CD4-positive, alpha-beta memory T cell (primary cell): ENCODE measurements around the gene STK11. TPM values are rescaled to one million over a fixed set of nuclear protein-coding genes. Genes with fewer than 3 reads are reported as not detected.

Experiments used
- CTCF ChIA-PET: fragments of 350-600 bp; sonication (Branson Sonifier 250); formaldehyde crosslinking; loops from one replicate; lab custom pipeline; 2021; ENCODE audit warnings: inconsistent platforms; ENCODE audit not compliant: partially characterized antibody; lab: Charles Lee
- POLR2A ChIA-PET: fragments of 350-600 bp; sonication (Branson Sonifier 250); formaldehyde crosslinking; loops from one replicate; lab custom pipeline; 2021; ENCODE audit not compliant: partially characterized antibody; lab: Charles Lee
- DNase-seq, 5 donors: peaks; one replicate each; pipeline versions ENCODE4 v3.0.0 to v3.0.0-alpha.2; 2020 to 2022; ENCODE audit warnings: mixed read lengths in 1 of 5
- H3K27ac ChIP-seq: one replicate; pipeline ENCODE4 v1.7.0; 2013; ENCODE audit warnings: low read depth, low read length
- H3K27me3 ChIP-seq: 2 replicates; pipeline ENCODE4 v1.7.0; 2013; ENCODE audit warnings: mild to moderate bottlenecking, low read length, moderate library complexity; ENCODE audit not compliant: insufficient read depth
- H3K36me3 ChIP-seq: 2 replicates; pipeline ENCODE4 v1.7.0; 2013; ENCODE audit warnings: mild to moderate bottlenecking, low read length, moderate library complexity; ENCODE audit not compliant: insufficient read depth
- H3K4me1 ChIP-seq: 2 replicates; pipeline ENCODE4 v1.7.0; 2013; ENCODE audit warnings: mild to moderate bottlenecking, low read length, moderate library complexity; ENCODE audit not compliant: insufficient read depth
- H3K4me3 ChIP-seq, 2 donors: one replicate each; pipeline ENCODE4 v1.7.0; 2013; ENCODE audit warnings: low read length in 2 of 2, mild to moderate bottlenecking in 1 of 2
- H3K9me3 ChIP-seq, 2 donors: one replicate each; pipeline ENCODE4 v1.7.0; 2013; ENCODE audit warnings: low read length in 2 of 2, control low read depth in 1 of 2; ENCODE audit not compliant: control insufficient read depth in 1 of 2
- H3K27ac Mint-ChIP-seq, 7 donors: one replicate each; pipeline ENCODE4 v1.8.0; 2020 to 2021; ENCODE audit warnings: mixed read lengths in 7 of 7, mild to moderate bottlenecking in 6 of 7, inconsistent platforms in 3 of 7, moderate library complexity in 3 of 7
- H3K27me3 Mint-ChIP-seq, 2 donors: one replicate each; pipeline ENCODE4 v1.8.0; 2020 to 2021; ENCODE audit warnings: mixed read lengths in 2 of 2
- H3K36me3 Mint-ChIP-seq, 2 donors: one replicate each; pipeline ENCODE4 v1.8.0; 2020 to 2021; ENCODE audit warnings: mixed read lengths in 2 of 2, inconsistent platforms in 1 of 2, mild to moderate bottlenecking in 1 of 2
- H3K4me1 Mint-ChIP-seq, 4 donors: one replicate each; pipeline ENCODE4 v1.8.0; 2020 to 2021; ENCODE audit warnings: mixed read lengths in 4 of 4, mild to moderate bottlenecking in 1 of 4
- H3K4me3 Mint-ChIP-seq, 8 donors: one replicate each; pipeline ENCODE4 v1.8.0; 2020 to 2021; ENCODE audit warnings: mixed read lengths in 8 of 8, mild to moderate bottlenecking in 7 of 8, moderate library complexity in 6 of 8, inconsistent platforms in 3 of 8
- H3K9me3 Mint-ChIP-seq, 8 donors: one replicate each; pipeline ENCODE4 v1.8.0; 2020 to 2021; ENCODE audit warnings: mixed read lengths in 8 of 8, mild to moderate bottlenecking in 5 of 8, inconsistent platforms in 3 of 8, moderate library complexity in 1 of 8
- intact Hi-C: fragments of 100-400 bp; cut with micrococcal nuclease; formaldehyde crosslinking; loops from one replicate; pipeline ENCODE4 v1.15.1; 2023
- polyA plus RNA-seq, 2 donors: library from polyadenylated mRNA; unstranded; fragments of 300-500 nt; fragmentation: Illumina TruSeq; gene quantifications; one replicate each; pipeline ENCODE4 v1.2.3, GENCODE V29; 2021
- total RNA-seq, 2 experiments: library from RNA; stranded (reverse); gene quantifications; one replicate each; pipeline ENCODE4 v1.2.3, GENCODE V29; 2021

Gene STK11
- 100 to 1,000 TPM; 112 to 114 TPM for total RNA-seq
- 10 to 100 TPM; 11.0 to 43.5 TPM for polyA plus RNA-seq

- H3K4me3 ChIP-seq, result peak within 1 kb of the TSS; percentile 75 to 81
- H3K27me3 ChIP-seq, result no peaks in the 10 kb centered on the region
- H3K4me1 Mint-ChIP-seq, result peaks cover 9 to 51% (median 28%) of the 10 kb centered on the region in 4 donors
- peak; percentile 98 to 100 (median 99) for DNase-seq
- intact Hi-C loops, result no loop called here
- H3K4me3 Mint-ChIP-seq, result peak within 1 kb of the TSS; percentile 93 to 96 (median 94)
- ChIA-PET CTCF (no interaction called here), POLR2A (interaction anchor here (1.5 to 2.0 kb wide), 3 partner anchors 13 to 175 kb away, joined by 4 to 7 read pairs (median 5); partner anchors contain the start of gene POLR2E)
- H3K36me3 ChIP-seq, result peaks cover 6% of the 10 kb centered on the region
- H3K27ac Mint-ChIP-seq, result peak within 1 kb of the TSS; percentile 84 to 96 (median 95)
- H3K9me3 Mint-ChIP-seq, result no peaks in the 10 kb centered on the region
- peaks cover 53% of the 10 kb centered on the region for H3K4me1 ChIP-seq
- peaks cover 0 to 14% of the 10 kb centered on the region in 2 donors for H3K36me3 Mint-ChIP-seq
- peak within 1 kb of the TSS; percentile 78 for H3K27ac ChIP-seq
- no peaks in the 10 kb centered on the region for H3K27me3 Mint-ChIP-seq
- H3K9me3 ChIP-seq, result no peaks in the 10 kb centered on the region
These were observed at the start of gene STK11 for GRCh38 chr19:1205114-1206099. TSS of gene STK11 (plus strand) at chr19:1205778. CDS start at chr19:1206914, 1,136 bp downstream.

- Histone ChIP-seq H3K4me3 (no peak overlapping the region), H3K27me3 (no peaks in the 10 kb centered on the region), H3K27ac (no peak overlapping the region), H3K4me1 (no peaks in the 10 kb centered on the region), H3K36me3 (peaks cover 5% of the 10 kb centered on the region), H3K9me3 (no peaks in the 10 kb centered on the region)
- no peak for DNase-seq
- Mint-ChIP-seq H3K4me3 (no peak overlapping the region), H3K27ac (peak overlapping the region in 1 of 7 donors; percentile 15), H3K27me3 (no peaks in the 10 kb centered on the region), H3K4me1 (peaks cover 0 to 3% (median under 1%) of the 10 kb centered on the region in 4 donors), H3K9me3 (no peaks in the 10 kb centered on the region), H3K36me3 (peaks cover 0 to 5% of the 10 kb centered on the region in 2 donors)
- ChIA-PET POLR2A (no interaction called here), CTCF (no interaction called here)
- intact Hi-C loops, result no loop called here
These were observed 49.2 kb upstream of the STK11 start for GRCh38 chr19:1156305-1156801.

- H3K27ac ChIP-seq, result no peak overlapping the region
- no peaks in the 10 kb centered on the region for H3K27me3 ChIP-seq
- no peaks in the 10 kb centered on the region for H3K9me3 Mint-ChIP-seq
- intact Hi-C loops, result no loop called here
- peaks cover 4% of the 10 kb centered on the region for H3K36me3 ChIP-seq
- ChIA-PET POLR2A (no interaction called here), CTCF (no interaction called here)
- no peak overlapping the region for H3K4me3 Mint-ChIP-seq
- no peaks in the 10 kb centered on the region for H3K4me1 ChIP-seq
- DNase-seq, result no peak
- H3K4me3 ChIP-seq, result no peak overlapping the region
- no peaks in the 10 kb centered on the region for H3K9me3 ChIP-seq
- H3K36me3 Mint-ChIP-seq, result peaks cover 0 to 5% of the 10 kb centered on the region in 2 donors
- H3K27me3 Mint-ChIP-seq, result no peaks in the 10 kb centered on the region
- peak overlapping the region in 2 of 7 donors; percentile 7 to 12 for H3K27ac Mint-ChIP-seq
- peaks cover 0 to 3% (median under 1%) of the 10 kb centered on the region in 4 donors for H3K4me1 Mint-ChIP-seq
These were observed 48.6 kb upstream of the STK11 start for GRCh38 chr19:1156830-1157615.

GRCh38 chr19:1157931-1158884 lies 47.4 kb upstream of the STK11 start:
- no peaks in the 10 kb centered on the region for H3K9me3 ChIP-seq
- H3K27ac ChIP-seq, result no peak overlapping the region
- no peak overlapping the region for H3K4me3 Mint-ChIP-seq
- CTCF ChIA-PET, result no interaction called here
- no peaks in the 10 kb centered on the region for H3K36me3 ChIP-seq
- no peak for DNase-seq
- no peak overlapping the region for H3K27ac Mint-ChIP-seq
- POLR2A ChIA-PET, result no interaction called here
- H3K27me3 ChIP-seq, result no peaks in the 10 kb centered on the region
- no peaks in the 10 kb centered on the region for H3K27me3 Mint-ChIP-seq
- no peaks in the 10 kb centered on the region for H3K4me1 ChIP-seq
- peaks cover 3 to 8% (median 7%) of the 10 kb centered on the region in 4 donors for H3K4me1 Mint-ChIP-seq
- no peak overlapping the region for H3K4me3 ChIP-seq
- H3K9me3 Mint-ChIP-seq, result no peaks in the 10 kb centered on the region
- H3K36me3 Mint-ChIP-seq, result peaks cover 0 to 6% of the 10 kb centered on the region in 2 donors
- intact Hi-C loops, result no loop called here

- intact Hi-C loops, result no loop called here
- no peaks in the 10 kb centered on the region for H3K27me3 ChIP-seq
- H3K36me3 ChIP-seq, result no peaks in the 10 kb centered on the region
- POLR2A ChIA-PET, result no interaction called here
- no peaks in the 10 kb centered on the region for H3K9me3 ChIP-seq
- H3K4me3 ChIP-seq, result no peak overlapping the region
- no peaks in the 10 kb centered on the region for H3K4me1 ChIP-seq
- no peaks in the 10 kb centered on the region for H3K27me3 Mint-ChIP-seq
- no peak overlapping the region for H3K27ac ChIP-seq
- H3K27ac Mint-ChIP-seq, result no peak overlapping the region
- H3K36me3 Mint-ChIP-seq, result peaks cover 0 to 6% of the 10 kb centered on the region in 2 donors
- DNase-seq, result no peak
- H3K4me1 Mint-ChIP-seq, result peaks cover 3 to 8% (median 7%) of the 10 kb centered on the region in 4 donors
- H3K4me3 Mint-ChIP-seq, result no peak overlapping the region
- no peaks in the 10 kb centered on the region for H3K9me3 Mint-ChIP-seq
- CTCF ChIA-PET, result no interaction called here
These were observed 46.6 kb upstream of the STK11 start for GRCh38 chr19:1158885-1159448.

- no peak overlapping the region for H3K4me3 Mint-ChIP-seq
- Histone ChIP-seq H3K27ac (no peak overlapping the region), H3K36me3 (no peaks in the 10 kb centered on the region), H3K4me3 (no peak overlapping the region), H3K27me3 (no peaks in the 10 kb centered on the region), H3K4me1 (no peaks in the 10 kb centered on the region), H3K9me3 (no peaks in the 10 kb centered on the region)
- ChIA-PET CTCF (no interaction called here), POLR2A (no interaction called here)
- no peak for DNase-seq
- peaks cover 0 to 6% of the 10 kb centered on the region in 2 donors for H3K36me3 Mint-ChIP-seq
- intact Hi-C loops, result no loop called here
- peaks cover 3 to 8% (median 7%) of the 10 kb centered on the region in 4 donors for H3K4me1 Mint-ChIP-seq
- H3K9me3 Mint-ChIP-seq, result no peaks in the 10 kb centered on the region
- no peak overlapping the region for H3K27ac Mint-ChIP-seq
- H3K27me3 Mint-ChIP-seq, result no peaks in the 10 kb centered on the region
These were observed 45.5 kb upstream of the STK11 start for GRCh38 chr19:1159864-1160595.
